GM15510 (cell line): ENCODE data around the gene DEPDC7.

Experiments
- POLR2A ChIP-seq: IDR thresholded peaks from 3 replicates; pipeline ENCODE4 v1.6.1; 2011; ENCODE audit warnings: borderline replicate concordance; ENCODE audit not compliant: insufficient read length; ENCODE audit errors: extremely low read depth

DEPDC7 gene

GRCh38 chr11:33068611-33069340 is 53.1 kb downstream of the DEPDC7 start:
- no peak for TF ChIP-seq POLR2A

GRCh38 chr11:33072465-33072864 is 56.8 kb downstream of the DEPDC7 start:
- no peak for TF ChIP-seq POLR2A
